DMS 273 (cell line): ENCODE results near the gene RAB3B.
"Not testable (repeated sequence)": the region's sequence is repeated elsewhere in the genome, so short reads cannot be mapped to it uniquely, and the experiment has no call there.

Experiments
- DNase-seq: peaks from one replicate; lab custom pipeline; 2025; ENCODE audit not compliant: unreplicated experiment; lab: John Stamatoyannopoulos, UW

The RAB3B gene

DNA sequence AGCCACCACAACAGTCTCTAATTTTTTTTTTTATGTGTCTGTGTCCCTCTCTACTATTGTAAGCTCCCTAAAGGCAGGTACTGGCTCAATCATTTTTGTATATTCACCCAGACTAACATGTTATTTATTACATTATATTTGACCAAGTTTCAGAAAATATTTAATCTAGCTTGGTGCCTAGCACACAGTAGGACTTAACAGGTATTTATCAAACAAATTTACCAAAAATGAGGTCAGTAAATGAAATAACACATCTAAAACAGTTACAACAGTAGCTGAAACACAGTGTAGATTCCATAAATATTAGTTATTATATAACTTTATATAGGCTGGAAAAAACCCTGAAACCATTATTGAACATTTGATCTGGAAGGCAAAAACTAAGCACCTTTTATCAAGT is 114.7 kb downstream of the RAB3B start:
- no peak for DNase-seq

DNA sequence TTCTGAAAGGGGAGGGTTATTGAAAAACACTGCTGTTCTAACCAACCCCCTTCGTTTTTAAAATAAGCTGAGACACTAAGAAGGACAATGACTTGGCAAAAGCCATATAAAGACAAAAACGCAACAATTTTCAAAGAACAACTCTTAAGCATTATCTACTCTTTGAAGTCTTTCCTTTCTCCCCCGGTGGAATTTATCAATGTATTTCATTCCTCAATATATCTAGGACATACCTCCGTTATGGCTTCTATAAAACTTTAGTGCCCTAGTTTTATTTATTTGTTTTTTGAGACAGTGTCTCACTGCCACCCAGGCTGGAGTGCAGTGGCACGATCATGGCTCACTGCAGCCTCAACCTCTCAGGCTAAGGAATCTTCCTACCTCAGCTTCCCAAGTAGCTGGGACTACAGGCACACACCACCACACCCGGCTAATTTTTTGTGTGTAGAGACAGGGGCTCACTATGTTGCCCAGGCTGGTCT is 115.2 kb downstream of the RAB3B start:
- no peak for DNase-seq

GRCh38 chr1:51873270-51873669 is 117.2 kb downstream of the RAB3B start:
- not testable (repeated sequence) for DNase-seq

GRCh38 chr1:51871351-51871975 is 119.0 kb downstream of the RAB3B start:
- DNase-seq: no peak

GRCh38 chr1:51870603-51871350 is 119.7 kb downstream of the RAB3B start:
- no peak for DNase-seq

DNA sequence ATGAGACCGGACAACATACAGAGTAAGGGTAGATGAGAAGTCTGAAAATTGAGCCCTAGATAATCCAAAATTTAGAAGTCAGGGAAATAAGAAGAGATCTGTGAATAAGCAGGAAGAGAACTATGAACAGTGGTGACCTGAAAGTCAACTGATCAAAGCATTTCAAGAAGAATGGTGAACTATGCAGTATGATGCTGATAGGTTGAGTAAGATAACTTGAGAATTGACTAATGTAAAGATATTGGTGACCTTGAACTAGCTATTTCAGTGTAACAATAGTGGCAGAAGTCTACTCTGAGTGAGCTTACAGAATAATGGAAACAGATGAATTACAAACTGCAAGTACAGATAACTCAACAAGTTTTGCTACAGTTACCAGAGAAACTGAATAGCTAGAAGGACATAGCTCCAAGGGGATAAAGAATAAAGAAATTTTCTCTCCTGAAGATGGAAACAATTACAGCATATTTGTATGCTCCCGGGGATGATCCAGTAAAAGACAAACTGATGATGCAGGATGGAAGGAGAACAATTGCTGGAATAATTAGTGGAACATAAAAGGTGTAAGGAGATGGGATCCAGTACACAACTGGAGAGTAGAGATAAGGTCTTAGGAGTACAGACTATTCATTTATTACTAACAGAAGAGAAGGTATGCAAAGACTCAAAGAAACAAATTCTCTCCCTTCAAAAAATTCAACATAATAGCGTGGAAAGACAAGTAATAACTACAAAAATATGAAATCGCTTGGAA is 122.8 kb downstream of the RAB3B start:
- no peak for DNase-seq

DNA sequence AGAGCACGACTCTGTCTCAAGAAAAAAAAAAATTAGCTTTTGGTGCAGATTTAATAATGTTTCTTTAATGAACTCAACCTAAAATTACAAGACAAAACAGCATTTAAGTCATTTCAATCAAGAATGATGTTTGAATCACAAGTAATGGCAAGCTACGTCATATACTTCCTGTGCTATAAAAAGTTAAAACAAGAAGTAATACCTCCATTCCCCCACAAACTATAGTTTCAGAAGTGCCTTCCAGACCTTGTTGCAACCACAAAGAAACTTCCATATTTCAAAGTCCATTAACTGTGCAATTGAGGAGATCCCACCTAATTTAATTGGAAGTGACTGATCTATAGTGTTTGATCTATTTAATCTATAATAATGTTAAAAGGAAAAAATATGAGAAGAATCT is 127.1 kb downstream of the RAB3B start:
- no peak for DNase-seq

DNA sequence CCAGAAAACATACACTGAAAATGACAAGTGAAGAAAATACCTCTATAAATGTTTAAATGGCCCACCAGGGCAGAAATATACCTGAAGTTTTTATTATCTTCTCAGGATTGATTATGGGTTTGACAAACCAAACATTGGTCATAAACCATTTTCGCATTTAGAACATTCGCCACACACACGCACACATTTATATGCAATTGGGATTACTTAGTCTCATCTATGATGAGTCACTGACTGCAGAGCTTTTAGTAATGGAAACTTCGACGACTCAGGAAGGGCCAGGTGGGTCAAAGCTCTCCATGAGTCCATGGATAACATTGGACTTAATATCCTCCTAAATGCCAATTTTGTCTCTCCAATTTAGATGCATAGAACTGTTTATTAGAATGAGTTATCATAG is 128.8 kb downstream of the RAB3B start:
- no peak for DNase-seq

GRCh38 chr1:51859735-51860134 is 130.8 kb downstream of the RAB3B start:
- DNase-seq: no peak

DNA sequence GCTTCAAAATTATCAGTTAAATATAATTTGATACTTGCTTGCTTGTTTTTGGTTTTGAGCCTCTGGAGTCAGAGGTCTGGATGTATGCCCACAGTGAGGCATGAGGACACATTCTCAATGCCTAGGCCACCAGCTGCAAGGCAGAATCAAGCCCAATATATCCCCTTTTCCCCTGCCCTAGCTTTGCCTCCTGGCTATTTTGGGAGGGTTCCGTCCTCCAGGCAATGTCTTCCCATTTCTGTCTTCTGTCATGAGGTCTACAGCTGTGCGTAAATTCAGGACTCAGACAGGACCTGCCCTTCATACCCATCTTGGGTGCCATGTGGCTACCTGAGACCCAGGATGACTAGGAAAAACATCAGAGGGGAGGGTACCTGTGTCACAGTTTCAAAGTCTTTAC is 131.2 kb downstream of the RAB3B start:
- no peak for DNase-seq

DNA sequence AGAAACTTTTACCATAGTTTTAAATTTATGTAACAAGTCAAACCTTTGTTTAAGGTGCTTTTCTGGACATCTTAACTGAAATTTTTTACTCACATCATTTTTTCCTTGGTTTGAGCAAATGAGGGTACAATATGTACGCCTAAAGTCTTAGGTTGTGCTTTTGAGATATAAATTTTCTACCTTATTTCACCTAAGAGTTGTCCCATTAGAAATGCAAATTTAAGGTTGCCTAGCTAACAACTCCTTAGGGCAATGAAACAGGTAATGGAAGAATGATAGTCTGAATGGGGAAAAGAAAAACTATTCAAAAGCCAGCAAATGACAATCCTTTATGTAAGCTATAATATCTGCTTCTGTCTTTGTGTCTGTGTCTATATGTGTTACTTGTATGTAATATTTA is 131.6 kb downstream of the RAB3B start:
- no peak for DNase-seq
